ENCODE data around the gene CD2BP2. TPM values are rescaled to one million over a fixed set of nuclear protein-coding genes. Genes with fewer than 3 reads are reported as not detected.
"Not testable (repeated sequence)": the region's sequence is repeated elsewhere in the genome, so short reads cannot be mapped to it uniquely, and the experiment has no call there.

The CD2BP2 gene
- total and polyA plus RNA-seq, 2 experiments from 2014 or later = 47.2 to 63.1 TPM

DNA sequence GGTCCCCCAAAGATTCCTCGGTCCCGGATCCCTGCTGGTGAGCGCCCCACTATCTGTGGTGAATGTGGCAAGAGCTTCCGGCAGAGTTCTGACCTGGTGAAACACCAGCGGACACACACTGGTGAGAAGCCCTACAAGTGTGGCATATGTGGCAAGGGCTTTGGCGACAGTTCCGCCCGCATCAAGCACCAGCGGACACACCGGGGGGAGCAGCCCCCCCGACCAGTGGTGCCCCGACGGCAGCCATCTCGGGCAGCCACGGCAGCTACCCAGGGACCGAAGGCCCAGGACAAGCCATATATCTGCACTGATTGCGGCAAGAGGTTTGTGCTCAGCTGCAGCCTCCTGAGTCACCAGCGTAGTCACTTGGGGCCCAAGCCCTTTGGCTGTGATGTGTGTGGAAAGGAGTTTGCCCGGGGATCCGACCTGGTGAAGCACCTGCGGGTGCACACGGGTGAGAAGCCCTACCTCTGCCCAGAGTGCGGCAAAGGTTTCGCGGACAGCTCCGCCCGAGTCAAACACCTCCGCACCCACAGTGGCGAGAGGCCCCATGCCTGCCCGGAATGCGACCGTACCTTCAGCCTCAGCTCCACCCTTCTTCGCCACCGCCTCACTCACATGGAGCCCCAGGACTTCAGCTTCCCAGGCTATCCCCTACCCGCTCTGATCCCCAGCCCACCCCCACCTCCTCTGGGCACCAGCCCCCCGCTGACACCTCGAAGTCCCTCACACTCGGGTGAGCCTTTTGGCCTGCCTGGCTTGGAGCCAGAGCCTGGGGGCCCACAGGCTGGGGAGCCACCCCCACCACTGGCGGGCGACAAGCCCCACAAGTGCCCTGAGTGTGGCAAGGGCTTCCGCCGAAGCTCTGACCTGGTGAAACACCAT, 42.9 kb upstream of the CD2BP2 start:
- H3K4me3 ChIP-seq = no peak overlapping the region
- H3K9me3 ChIP-seq (ENCODE audit: low read depth) = no peaks in the 10 kb centered on the region
- peaks cover 24% of the 10 kb centered on the region for H3K4me1 ChIP-seq (ENCODE audit: low read depth)
- no peaks in the 10 kb centered on the region for H3K27me3 ChIP-seq
- TF ChIP-seq, protein P1, sequence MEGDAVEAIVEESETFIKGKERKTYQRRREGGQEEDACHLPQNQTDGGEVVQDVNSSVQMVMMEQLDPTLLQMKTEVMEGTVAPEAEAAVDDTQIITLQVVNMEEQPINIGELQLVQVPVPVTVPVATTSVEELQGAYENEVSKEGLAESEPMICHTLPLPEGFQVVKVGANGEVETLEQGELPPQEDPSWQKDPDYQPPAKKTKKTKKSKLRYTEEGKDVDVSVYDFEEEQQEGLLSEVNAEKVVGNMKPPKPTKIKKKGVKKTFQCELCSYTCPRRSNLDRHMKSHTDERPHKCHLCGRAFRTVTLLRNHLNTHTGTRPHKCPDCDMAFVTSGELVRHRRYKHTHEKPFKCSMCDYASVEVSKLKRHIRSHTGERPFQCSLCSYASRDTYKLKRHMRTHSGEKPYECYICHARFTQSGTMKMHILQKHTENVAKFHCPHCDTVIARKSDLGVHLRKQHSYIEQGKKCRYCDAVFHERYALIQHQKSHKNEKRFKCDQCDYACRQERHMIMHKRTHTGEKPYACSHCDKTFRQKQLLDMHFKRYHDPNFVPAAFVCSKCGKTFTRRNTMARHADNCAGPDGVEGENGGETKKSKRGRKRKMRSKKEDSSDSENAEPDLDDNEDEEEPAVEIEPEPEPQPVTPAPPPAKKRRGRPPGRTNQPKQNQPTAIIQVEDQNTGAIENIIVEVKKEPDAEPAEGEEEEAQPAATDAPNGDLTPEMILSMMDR (IDR thresholded peaks at IDR 0.05; ENCODE audit: low read depth, low read length) = no peak
- peak overlapping the region; percentile 99 for H3K27ac ChIP-seq
- H3K36me3 ChIP-seq = no peaks in the 10 kb centered on the region
- DNase-seq (ENCODE audit: low read depth in 1 of 2, low spot score in 1 of 2) = no peak

DNA sequence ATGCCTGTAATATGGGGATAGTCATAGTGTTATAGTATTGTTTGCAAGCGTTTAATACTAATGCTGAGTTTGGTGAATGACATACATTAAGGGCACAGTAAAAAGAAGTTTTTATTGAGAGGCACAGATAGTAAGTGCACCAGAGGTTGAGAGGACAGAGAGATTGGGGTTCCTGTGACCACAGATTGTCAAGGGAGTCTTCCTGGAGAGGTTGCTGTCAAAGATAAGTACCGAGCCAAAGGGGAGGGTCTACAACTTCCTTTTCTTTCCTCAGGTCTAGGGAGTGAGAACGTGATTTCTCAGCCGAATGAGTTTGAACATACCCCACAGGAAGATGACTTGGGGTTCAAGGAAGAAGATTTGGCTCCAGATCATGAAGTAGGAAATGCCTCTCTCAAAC, 41.9 kb upstream of the CD2BP2 start:
- TF ChIP-seq, protein P1 (IDR thresholded peaks at IDR 0.05; ENCODE audit: low read depth, low read length) = no peak
- Histone ChIP-seq H3K9me3 (ENCODE audit: low read depth) (no peaks in the 10 kb centered on the region), H3K27me3 (no peaks in the 10 kb centered on the region), H3K27ac (no peak overlapping the region), H3K4me3 (no peak overlapping the region), H3K4me1 (ENCODE audit: low read depth) (peaks cover 24% of the 10 kb centered on the region), H3K36me3 (no peaks in the 10 kb centered on the region)
- no peak for DNase-seq (ENCODE audit: low read depth in 1 of 2, low spot score in 1 of 2)

DNA sequence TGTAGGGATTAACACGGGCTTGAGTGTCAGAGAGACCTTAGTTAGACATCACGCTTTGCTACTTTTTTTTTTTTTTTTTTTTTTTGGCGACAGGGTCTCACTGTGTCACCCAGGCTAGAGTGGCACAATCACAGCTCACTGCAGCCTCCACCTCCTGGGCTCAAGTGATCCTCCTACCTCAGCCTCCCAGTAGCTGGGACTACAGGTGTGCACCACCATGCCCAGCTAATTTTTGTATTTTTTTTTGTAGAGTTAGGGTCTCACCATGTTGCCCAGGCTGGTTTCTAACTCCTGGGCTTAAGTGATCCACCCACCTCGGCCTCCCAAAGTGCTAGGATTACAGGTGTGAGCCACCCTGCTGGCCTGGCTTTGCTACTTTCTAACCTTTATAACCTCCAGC, 41.5 kb upstream of the CD2BP2 start:
- not testable (repeated sequence) for H3K27me3 ChIP-seq; DNase-seq (ENCODE audit: low read depth in 1 of 2, low spot score in 1 of 2); H3K9me3 ChIP-seq (ENCODE audit: low read depth); H3K27ac ChIP-seq; H3K36me3 ChIP-seq
- Histone ChIP-seq H3K4me1 (ENCODE audit: low read depth) (peaks cover 24% of the 10 kb centered on the region), H3K4me3 (peak overlapping the region; percentile 95)

DNA sequence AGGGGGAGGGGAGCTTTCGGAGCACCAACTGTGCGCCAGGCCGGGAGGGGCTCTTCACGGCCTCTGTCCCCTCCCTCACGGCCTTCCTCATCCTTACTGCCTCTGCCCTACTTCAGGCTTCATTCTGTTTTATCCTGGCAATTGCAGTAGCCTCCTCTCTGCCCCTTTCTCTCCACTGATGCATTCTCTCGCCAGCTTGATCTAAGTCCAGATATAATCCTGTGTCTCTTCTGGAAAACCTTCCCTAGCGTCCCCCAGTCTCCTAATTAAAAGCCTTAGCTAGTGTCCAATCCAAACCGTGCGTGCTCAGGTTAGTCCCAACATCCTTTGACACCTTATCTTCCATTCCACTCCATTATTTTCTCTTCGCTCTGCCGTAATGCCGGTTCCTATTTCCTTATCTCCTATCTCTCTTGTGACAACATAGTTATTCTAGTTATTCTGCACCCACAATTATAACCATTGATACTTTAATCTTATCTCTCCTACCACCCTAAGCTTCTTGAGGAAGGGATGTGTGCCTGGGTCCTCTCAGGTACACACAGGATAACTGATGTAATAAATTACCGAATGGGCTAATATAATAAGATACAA, 41.0 kb upstream of the CD2BP2 start:
- H3K36me3 ChIP-seq = no peaks in the 10 kb centered on the region
- no peaks in the 10 kb centered on the region for H3K9me3 ChIP-seq (ENCODE audit: low read depth)
- H3K4me1 ChIP-seq (ENCODE audit: low read depth) = peaks cover 23% of the 10 kb centered on the region
- TF ChIP-seq, protein P1 (IDR thresholded peaks at IDR 0.05; ENCODE audit: low read depth, low read length) = no peak
- DNase-seq (ENCODE audit: low read depth in 1 of 2, low spot score in 1 of 2) = peak in 1 of 2 donors; percentile 19
- peak overlapping the region; percentile 95 for H3K4me3 ChIP-seq
- H3K27ac ChIP-seq = peak overlapping the region; percentile 98
- no peaks in the 10 kb centered on the region for H3K27me3 ChIP-seq

DNA sequence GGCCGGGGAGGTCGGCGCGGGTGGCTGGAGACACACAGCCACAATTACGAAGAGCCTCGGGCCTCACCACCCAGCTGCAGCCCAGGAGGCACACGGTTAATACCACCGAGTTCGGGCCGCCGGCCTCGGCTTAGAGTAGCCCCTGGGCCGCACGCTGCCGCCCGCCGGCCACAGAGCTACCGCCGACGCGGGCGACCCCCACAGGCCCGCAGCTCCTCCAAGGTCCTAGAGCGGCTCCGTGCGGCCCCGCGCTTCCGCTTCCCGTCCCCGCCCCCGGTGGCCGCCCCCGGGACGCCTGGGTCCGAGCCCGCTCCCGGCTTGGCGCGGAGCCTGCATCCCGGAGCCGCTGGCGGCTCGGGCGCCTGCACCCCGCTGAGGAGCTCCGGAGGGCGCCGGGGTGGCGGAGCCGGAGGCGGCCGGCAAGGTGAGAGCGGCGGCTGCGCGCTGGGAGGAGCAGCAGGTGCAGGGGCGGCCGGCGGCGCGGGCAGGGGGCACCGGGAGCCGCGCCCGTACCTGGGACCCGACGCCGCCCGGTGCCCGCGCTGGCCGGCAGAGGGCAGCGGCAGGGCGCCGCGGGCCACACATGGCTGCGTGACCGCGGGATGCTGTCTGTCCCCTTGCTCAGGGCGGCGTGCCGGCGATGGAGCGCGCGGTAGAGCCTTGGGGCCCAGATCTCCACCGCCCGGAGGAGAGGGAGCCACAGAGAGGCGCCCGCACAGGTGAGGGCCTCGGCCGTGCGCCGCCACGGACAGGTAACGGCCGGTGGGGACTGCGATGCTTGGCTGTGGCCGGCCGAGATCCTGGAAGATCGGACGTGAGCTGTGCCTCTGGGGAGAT, 40.3 kb upstream of the CD2BP2 start, which contains the start of gene ZNF48:
Gene ZNF48 (plus strand): TSS at position 266 of the 837 bp plus-strand sequence. CDS start 375 bp downstream, at position 641.
- no peaks in the 10 kb centered on the region for H3K36me3 ChIP-seq
- no peaks in the 10 kb centered on the region for H3K27me3 ChIP-seq
- no peaks in the 10 kb centered on the region for H3K9me3 ChIP-seq (ENCODE audit: low read depth)
- peak; percentile 94 to 97 for DNase-seq (ENCODE audit: low read depth in 1 of 2, low spot score in 1 of 2)
- TF ChIP-seq, protein P1 (IDR thresholded peaks at IDR 0.05; ENCODE audit: low read depth, low read length) = no peak
- H3K4me1 ChIP-seq (ENCODE audit: low read depth) = peaks cover 21% of the 10 kb centered on the region
- H3K4me3 ChIP-seq = peak within 1 kb of the TSS; percentile 95
- peak within 1 kb of the TSS; percentile 98 for H3K27ac ChIP-seq

Measured in cardiac muscle cell (in vitro differentiated cells and primary cell).